ENCODE data around the gene SPATS2L. TPM values are rescaled to one million over a fixed set of nuclear protein-coding genes. Genes with fewer than 3 reads are reported as not detected.

Gene SPATS2L
- total and polyA plus RNA-seq, 2 of the 13 experiments (the other 11 are each of a cell fraction or from before 2014, with no cell fraction given) = 154 to 212 TPM

DNA sequence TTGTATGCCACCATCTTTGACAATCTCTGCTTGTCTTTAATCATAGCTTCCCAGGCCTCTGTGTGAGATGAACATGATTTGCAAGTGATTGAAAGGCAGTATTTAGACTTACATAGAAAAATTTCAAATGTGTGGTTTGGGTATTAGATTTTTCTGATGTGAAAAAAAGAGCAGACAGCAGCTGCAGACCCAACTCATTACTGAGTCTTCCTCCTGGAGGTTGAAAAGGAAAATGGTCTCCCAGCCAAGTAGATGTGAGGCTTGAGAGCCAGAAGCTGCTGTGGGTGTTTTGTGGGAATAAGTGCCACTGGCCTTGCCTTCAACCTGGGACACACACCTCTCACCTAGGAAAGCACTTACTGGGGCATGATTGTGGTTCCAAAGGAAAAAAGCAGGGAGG lies 110.9 kb downstream of the SPATS2L start:
- ChIA-PET POLR2A (no interaction called here), CTCF (ENCODE audit: low intra/inter-chr PET ratio, low total read pairs) (no interaction called here)
- DNase-seq (ENCODE audit: low spot score) (no peak), FAIRE-seq (no peak), ATAC-seq (no peak)
- Histone ChIP-seq H3K9me3 (ENCODE audit: low read length) (no peaks in the 10 kb centered on the region), H3K4me3 (replicated peaks in 1 of 3; ENCODE audit: insufficient read depth in 1 of 3, low read depth in 2 of 3, low read length in 3 of 3) (no peak overlapping the region), H3K36me3 (replicated peaks in 1 of 2; ENCODE audit: control insufficient read depth in 1 of 2, insufficient read depth in 2 of 2, low read length in 2 of 2) (peaks cover 36 to 80% of the 10 kb centered on the region in 2 experiments), H3K9ac (ENCODE audit: insufficient read depth, low read depth, low read length) (no peak overlapping the region), H3K27me3 (ENCODE audit: control insufficient read depth in 1 of 2, insufficient read depth in 2 of 2, low read length in 2 of 2) (no peaks in the 10 kb centered on the region), H4K20me1 (ENCODE audit: insufficient read depth, low read length) (no peaks in the 10 kb centered on the region), H2AFZ (ENCODE audit: low read length) (no peak overlapping the region), H3K4me1 (ENCODE audit: insufficient read depth, low read length) (no peaks in the 10 kb centered on the region), H3K4me2 (ENCODE audit: low read depth, low read length) (no peak overlapping the region), H3K27ac (ENCODE audit: extremely low read length, insufficient read depth, low read length) (no peak overlapping the region), H3K79me2 (ENCODE audit: insufficient read depth, low read length) (peaks cover 1% of the 10 kb centered on the region)
- in situ Hi-C loops (cut with HindIII; ENCODE audit: extremely low pct_ligation_motif_present, low pct_unique_long_range_greater_than_20kb) (no loop called here), intact Hi-C loops (cut with micrococcal nuclease; ENCODE audit: unreplicated experiment) (no loop called here)
- BruUV-seq (replicated peaks) = no TSS peak
- TF ChIP-seq YEATS4 (CRISPR knock-in tag; IDR thresholded peaks at IDR 0.05; ENCODE audit: borderline replicate concordance) = no peak
- no peak for TF ChIP-seq PAWR (CRISPR knock-in tag; IDR thresholded peaks at IDR 0.05; ENCODE audit: borderline replicate concordance)
- TF ChIP-seq KDM4B (CRISPR knock-in tag; IDR thresholded peaks at IDR 0.05) = no peak
- TF ChIP-seq NPAS2 (CRISPR knock-in tag; IDR thresholded peaks at IDR 0.05; ENCODE audit: borderline replicate concordance) = no peak
- no peak for TF ChIP-seq DNMT3B (CRISPR knock-in tag; conservative IDR thresholded peaks at IDR 0.05)
- TF ChIP-seq MTF2 (CRISPR knock-in tag; IDR thresholded peaks at IDR 0.05; ENCODE audit: borderline replicate concordance) = no peak
- no peak for TF ChIP-seq ZNF607 (CRISPR knock-in tag; IDR thresholded peaks at IDR 0.05; ENCODE audit: borderline replicate concordance)
- TF ChIP-seq MED13 (CRISPR knock-in tag; IDR thresholded peaks at IDR 0.05) = no peak
- no peak for TF ChIP-seq NRL (CRISPR knock-in tag; IDR thresholded peaks at IDR 0.05; ENCODE audit: borderline replicate concordance)
- TF ChIP-seq, protein P1, sequence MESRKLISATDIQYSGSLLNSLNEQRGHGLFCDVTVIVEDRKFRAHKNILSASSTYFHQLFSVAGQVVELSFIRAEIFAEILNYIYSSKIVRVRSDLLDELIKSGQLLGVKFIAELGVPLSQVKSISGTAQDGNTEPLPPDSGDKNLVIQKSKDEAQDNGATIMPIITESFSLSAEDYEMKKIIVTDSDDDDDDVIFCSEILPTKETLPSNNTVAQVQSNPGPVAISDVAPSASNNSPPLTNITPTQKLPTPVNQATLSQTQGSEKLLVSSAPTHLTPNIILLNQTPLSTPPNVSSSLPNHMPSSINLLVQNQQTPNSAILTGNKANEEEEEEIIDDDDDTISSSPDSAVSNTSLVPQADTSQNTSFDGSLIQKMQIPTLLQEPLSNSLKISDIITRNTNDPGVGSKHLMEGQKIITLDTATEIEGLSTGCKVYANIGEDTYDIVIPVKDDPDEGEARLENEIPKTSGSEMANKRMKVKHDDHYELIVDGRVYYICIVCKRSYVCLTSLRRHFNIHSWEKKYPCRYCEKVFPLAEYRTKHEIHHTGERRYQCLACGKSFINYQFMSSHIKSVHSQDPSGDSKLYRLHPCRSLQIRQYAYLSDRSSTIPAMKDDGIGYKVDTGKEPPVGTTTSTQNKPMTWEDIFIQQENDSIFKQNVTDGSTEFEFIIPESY (CRISPR knock-in tag; IDR thresholded peaks at IDR 0.05) = no peak
- no peak for TF ChIP-seq ZNF557 (CRISPR knock-in tag; IDR thresholded peaks at IDR 0.05)
- TF ChIP-seq ZBTB37 (CRISPR knock-in tag; IDR thresholded peaks at IDR 0.05) = no peak
- TF ChIP-seq MTF1 (CRISPR knock-in tag; IDR thresholded peaks at IDR 0.05) = no peak
- TF ChIP-seq, protein P2, sequence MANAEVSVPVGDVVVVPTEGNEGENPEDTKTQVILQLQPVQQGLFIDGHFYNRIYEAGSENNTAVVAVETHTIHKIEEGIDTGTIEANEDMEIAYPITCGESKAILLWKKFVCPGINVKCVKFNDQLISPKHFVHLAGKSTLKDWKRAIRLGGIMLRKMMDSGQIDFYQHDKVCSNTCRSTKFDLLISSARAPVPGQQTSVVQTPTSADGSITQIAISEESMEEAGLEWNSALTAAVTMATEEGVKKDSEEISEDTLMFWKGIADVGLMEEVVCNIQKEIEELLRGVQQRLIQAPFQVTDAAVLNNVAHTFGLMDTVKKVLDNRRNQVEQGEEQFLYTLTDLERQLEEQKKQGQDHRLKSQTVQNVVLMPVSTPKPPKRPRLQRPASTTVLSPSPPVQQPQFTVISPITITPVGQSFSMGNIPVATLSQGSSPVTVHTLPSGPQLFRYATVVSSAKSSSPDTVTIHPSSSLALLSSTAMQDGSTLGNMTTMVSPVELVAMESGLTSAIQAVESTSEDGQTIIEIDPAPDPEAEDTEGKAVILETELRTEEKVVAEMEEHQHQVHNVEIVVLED (CRISPR knock-in tag; IDR thresholded peaks at IDR 0.05; ENCODE audit: borderline replicate concordance) = no peak
